CD14-positive monocyte (primary cell): Measurements from ENCODE around the gene NXPH4. TPM values are rescaled to one million over a fixed set of nuclear protein-coding genes. Genes with fewer than 3 reads are reported as not detected.
A peak's percentile ranks its signal among the peaks of the same experiment; 100 is the strongest.

ENCODE experiments used
- DNase-seq, 3 donors: peaks; one replicate each; pipeline ENCODE4 v3.0.0-alpha.2; 2011 to 2022
- H2AFZ ChIP-seq: 2 replicates; pipeline ENCODE4 v1.6.0; 2012; ENCODE audit warnings: mild to moderate bottlenecking, low read depth, low read length, inconsistent platforms; ENCODE audit not compliant: insufficient read depth, poor library complexity, severe bottlenecking
- H3K27ac ChIP-seq, 2 donors: 1 replicate in 1 of 2; 2 replicates in 1 of 2; pipeline ENCODE4 v1.5.1; 2012 to 2013; ENCODE audit warnings: low read length in 2 of 2, control low read depth in 1 of 2, inconsistent platforms in 1 of 2, low read depth in 1 of 2, mild to moderate bottlenecking in 1 of 2
- H3K27me3 ChIP-seq, 2 donors: one replicate each; pipeline versions ENCODE4 v1.6.0 to v1.6.1; 2011 to 2013; ENCODE audit warnings: low read length in 2 of 2; ENCODE audit not compliant: control insufficient read depth in 2 of 2, insufficient read depth in 2 of 2
- H3K36me3 ChIP-seq, 2 donors: replicated peaks in 1 of 2; 1 replicate in 1 of 2; 2 replicates in 1 of 2; pipeline versions ENCODE4 v1.5.1 to v1.6.1; 2012 to 2013; ENCODE audit warnings: low read length in 2 of 2, control low read depth in 1 of 2, inconsistent platforms in 1 of 2, mild to moderate bottlenecking in 1 of 2; ENCODE audit not compliant: insufficient read depth in 2 of 2, control insufficient read depth in 1 of 2
- H3K4me1 ChIP-seq, 2 donors: 1 replicate in 1 of 2; 2 replicates in 1 of 2; pipeline versions ENCODE4 v1.5.1 to v1.6.1; 2012 to 2013; ENCODE audit warnings: low read length in 2 of 2, control low read depth in 1 of 2, inconsistent platforms in 1 of 2, mild to moderate bottlenecking in 1 of 2, moderate library complexity in 1 of 2; ENCODE audit not compliant: insufficient read depth in 2 of 2, control insufficient read depth in 1 of 2
- H3K4me2 ChIP-seq: replicated peaks from 2 replicates; pipeline ENCODE3; 2012; ENCODE audit warnings: low read length, moderate library complexity, mild to moderate bottlenecking; ENCODE audit not compliant: poor library complexity, severe bottlenecking; ENCODE audit errors: extremely low read depth
- H3K4me3 ChIP-seq, 3 experiments: fragments of 200-600 bp in 1 of 3; sonication (generic) in 1 of 3; replicated peaks in 1 of 3; 1 replicate in 2 of 3; 2 replicates in 1 of 3; pipeline ENCODE4 v1.5.1; 2011 to 2013; ENCODE audit warnings: low read length in 3 of 3, mild to moderate bottlenecking in 3 of 3, control low read depth in 2 of 3, low read depth in 2 of 3, inconsistent platforms in 1 of 3, moderate library complexity in 1 of 3
- H3K79me2 ChIP-seq: 2 replicates; pipeline ENCODE4 v1.6.0; 2012; ENCODE audit warnings: mild to moderate bottlenecking, control low read depth, inconsistent platforms, low read length, moderate library complexity; ENCODE audit not compliant: insufficient read depth
- H3K9ac ChIP-seq: 2 replicates; pipeline ENCODE4 v1.6.0; 2017; ENCODE audit warnings: low read length, mild to moderate bottlenecking; ENCODE audit not compliant: insufficient read depth, poor library complexity, severe bottlenecking
- H3K9me3 ChIP-seq, 2 donors: replicated peaks in 1 of 2; 1 replicate in 1 of 2; 2 replicates in 1 of 2; pipeline versions ENCODE4 v1.5.1 to v1.6.1; 2012 to 2013; ENCODE audit warnings: low read length in 2 of 2, control low read depth in 1 of 2; ENCODE audit not compliant: control insufficient read depth in 1 of 2, insufficient read depth in 1 of 2
- H4K20me1 ChIP-seq: 2 replicates; pipeline ENCODE4 v1.6.0; 2012; ENCODE audit warnings: mild to moderate bottlenecking, low read length, control low read depth, moderate library complexity; ENCODE audit not compliant: insufficient read depth
- H3K27ac Mint-ChIP-seq, 7 donors: one replicate each; pipeline ENCODE4 v1.8.0; 2020; ENCODE audit warnings: mild to moderate bottlenecking in 7 of 7, mixed read lengths in 7 of 7, moderate library complexity in 6 of 7, inconsistent platforms in 2 of 7
- H3K27me3 Mint-ChIP-seq, 3 donors: one replicate each; pipeline ENCODE4 v1.8.0; 2021 to 2022; ENCODE audit warnings: low read depth in 3 of 3, mild to moderate bottlenecking in 3 of 3, mixed read lengths in 3 of 3, moderate library complexity in 3 of 3, inconsistent platforms in 1 of 3
- H3K36me3 Mint-ChIP-seq, 2 donors: one replicate each; pipeline ENCODE4 v1.8.0; 2020; ENCODE audit warnings: mixed read lengths in 2 of 2, inconsistent platforms in 1 of 2, mild to moderate bottlenecking in 1 of 2
- H3K4me1 Mint-ChIP-seq: one replicate; pipeline ENCODE4 v1.8.0; 2020; ENCODE audit warnings: mild to moderate bottlenecking, mixed read lengths
- H3K4me3 Mint-ChIP-seq, 2 donors: one replicate each; pipeline ENCODE4 v1.8.0; 2020; ENCODE audit warnings: mild to moderate bottlenecking in 2 of 2, mixed read lengths in 2 of 2, moderate library complexity in 1 of 2
- H3K9me3 Mint-ChIP-seq, 7 donors: one replicate each; pipeline ENCODE4 v1.8.0; 2020 to 2022; ENCODE audit warnings: mixed read lengths in 7 of 7, mild to moderate bottlenecking in 6 of 7, moderate library complexity in 6 of 7, inconsistent platforms in 2 of 7
- CTCF ChIP-seq: fragments of 200-600 bp; IDR thresholded peaks from one replicate; pipeline ENCODE4 v1.8.0; 2022; ENCODE audit warnings: antibody characterized with exemption, mild to moderate bottlenecking
- WGBS: methylation state at CpG from one replicate; pipeline ENCODE4 v1.1.5; 2013; ENCODE audit warnings: missing lambda C conversion rate; ENCODE audit not compliant: insufficient coverage; 5-methylcytosine and 5-hydroxymethylcytosine counted together
- intact Hi-C, 2 donors: fragments of 100-400 bp; cut with micrococcal nuclease; formaldehyde crosslinking; loops; one replicate each; pipeline versions ENCODE4 v1.15.0 to v1.15.1; 2023
- polyA plus RNA-seq, 3 donors: library from polyadenylated mRNA; depleted of rRNA in 1 of 3; unstranded in 2 of 3; stranded (reverse) in 1 of 3; fragments of 300-500 nt in 2 of 3; fragments of >200 nt in 1 of 3; fragmentation: Illumina TruSeq in 2 of 3; gene quantifications; 1 replicate in 2 of 3; 2 replicates in 1 of 3; pipeline ENCODE4 v1.2.3, GENCODE V29; 2012 to 2021

NXPH4 gene
- polyA plus RNA-seq, 3 donors: not detected

GRCh38 chr12:57235728-57236131 lies 19.1 kb downstream of the NXPH4 start:
- Mint-ChIP-seq H3K36me3 (peaks cover 52 to 54% of the 10 kb centered on the region in 2 donors), H3K9me3 (peaks cover 0 to 27% (median 14%) of the 10 kb centered on the region in 7 donors), H3K4me1 (peaks cover 56% of the 10 kb centered on the region), H3K4me3 (peak overlapping the region in 1 of 2 donors; percentile 87), H3K27ac (peak overlapping the region in 1 of 7 donors; percentile 44), H3K27me3 (peaks cover 52 to 64% (median 53%) of the 10 kb centered on the region in 3 donors)
- H3K79me2 ChIP-seq: peaks cover 10% of the 10 kb centered on the region
- DNase-seq: no peak
- H3K36me3 ChIP-seq: peaks cover 32 to 39% of the 10 kb centered on the region in 2 donors
- H3K4me3 ChIP-seq: no peak overlapping the region
- peaks cover 0 to 30% of the 10 kb centered on the region in 2 donors for H3K9me3 ChIP-seq
- peaks cover 64% of the 10 kb centered on the region for H4K20me1 ChIP-seq
- intact Hi-C loops: no loop called here
- H2AFZ ChIP-seq: no peak overlapping the region
- no peak overlapping the region for H3K4me2 ChIP-seq
- 56% methylated on average over 4 of the region's 8 CpGs for WGBS
- no peak overlapping the region for H3K9ac ChIP-seq
- H3K27me3 ChIP-seq: peaks cover 43 to 57% of the 10 kb centered on the region in 2 donors
- H3K27ac ChIP-seq: no peak overlapping the region
- peaks cover 38 to 55% of the 10 kb centered on the region in 2 donors for H3K4me1 ChIP-seq
- no peak for TF ChIP-seq CTCF

GRCh38 chr12:57236201-57236924 lies 19.8 kb downstream of the NXPH4 start:
- 3% methylated on average over 25 of the region's 40 CpGs for WGBS
- Mint-ChIP-seq H3K9me3 (peaks cover 0 to 33% (median 15%) of the 10 kb centered on the region in 7 donors), H3K4me1 (peaks cover 57% of the 10 kb centered on the region), H3K27ac (peak overlapping the region in 1 of 7 donors; percentile 74), H3K36me3 (peaks cover 49 to 54% of the 10 kb centered on the region in 2 donors), H3K4me3 (peak overlapping the region in 1 of 2 donors; percentile 87), H3K27me3 (peaks cover 58 to 69% (median 60%) of the 10 kb centered on the region in 3 donors)
- Histone ChIP-seq H3K27ac (no peak overlapping the region), H3K27me3 (peaks cover 49 to 63% of the 10 kb centered on the region in 2 donors), H3K9ac (no peak overlapping the region), H2AFZ (no peak overlapping the region), H3K4me1 (peaks cover 42 to 57% of the 10 kb centered on the region in 2 donors), H3K79me2 (peaks cover 4% of the 10 kb centered on the region), H3K4me2 (no peak overlapping the region), H3K36me3 (peaks cover 31 to 35% of the 10 kb centered on the region in 2 donors), H4K20me1 (peaks cover 65% of the 10 kb centered on the region), H3K9me3 (peaks cover 0 to 36% of the 10 kb centered on the region in 2 donors), H3K4me3 (no peak overlapping the region)
- DNase-seq: no peak
- no peak for TF ChIP-seq CTCF
- intact Hi-C loops: no loop called here
